Measurements from ENCODE around the gene DEFB113. TPM values are rescaled to one million over a fixed set of nuclear protein-coding genes. Genes with fewer than 3 reads are reported as not detected.

Gene DEFB113, protein sequence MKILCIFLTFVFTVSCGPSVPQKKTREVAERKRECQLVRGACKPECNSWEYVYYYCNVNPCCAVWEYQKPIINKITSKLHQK
- total RNA-seq (not detected), polyA plus RNA-seq (ENCODE audit: insufficient read depth, low read depth, low replicate concordance) (not detected)
- long read RNA-seq, donor 1: 0 reads
- long read RNA-seq, donor 2: 0 reads
- long read RNA-seq, donor 3: 0 reads
- long read RNA-seq, donor 4: 0 reads
- long read RNA-seq, donor 5: 0 reads
- long read RNA-seq, donor 6: 0 reads
- long read RNA-seq, donor 7: 0 reads
- long read RNA-seq, donor 8: 0 reads
- long read RNA-seq, donor 9: 0 reads
- long read RNA-seq, donor 10: 0 reads

GRCh38 chr6:49969605-49970004, at the start of gene DEFB113:
Gene DEFB113 (minus strand): TSS chr6:49969625. CDS start chr6:49969625, 0 bp downstream.
- H3K4me1 ChIP-seq (ENCODE audit: control insufficient read depth in 2 of 3, insufficient read depth in 2 of 3, low read depth in 1 of 3, low read length in 3 of 3): no peaks in the 10 kb centered on the region
- no peaks in the 10 kb centered on the region for H3K36me3 ChIP-seq (ENCODE audit: control insufficient read depth in 2 of 3, insufficient read depth in 3 of 3, low read length in 3 of 3)
- no peaks in the 10 kb centered on the region for H3K27me3 ChIP-seq (ENCODE audit: control insufficient read depth, insufficient read depth, low read length)
- intact Hi-C loops (cut with DNase I): no loop called here
- TF ChIP-seq, protein P1, sequence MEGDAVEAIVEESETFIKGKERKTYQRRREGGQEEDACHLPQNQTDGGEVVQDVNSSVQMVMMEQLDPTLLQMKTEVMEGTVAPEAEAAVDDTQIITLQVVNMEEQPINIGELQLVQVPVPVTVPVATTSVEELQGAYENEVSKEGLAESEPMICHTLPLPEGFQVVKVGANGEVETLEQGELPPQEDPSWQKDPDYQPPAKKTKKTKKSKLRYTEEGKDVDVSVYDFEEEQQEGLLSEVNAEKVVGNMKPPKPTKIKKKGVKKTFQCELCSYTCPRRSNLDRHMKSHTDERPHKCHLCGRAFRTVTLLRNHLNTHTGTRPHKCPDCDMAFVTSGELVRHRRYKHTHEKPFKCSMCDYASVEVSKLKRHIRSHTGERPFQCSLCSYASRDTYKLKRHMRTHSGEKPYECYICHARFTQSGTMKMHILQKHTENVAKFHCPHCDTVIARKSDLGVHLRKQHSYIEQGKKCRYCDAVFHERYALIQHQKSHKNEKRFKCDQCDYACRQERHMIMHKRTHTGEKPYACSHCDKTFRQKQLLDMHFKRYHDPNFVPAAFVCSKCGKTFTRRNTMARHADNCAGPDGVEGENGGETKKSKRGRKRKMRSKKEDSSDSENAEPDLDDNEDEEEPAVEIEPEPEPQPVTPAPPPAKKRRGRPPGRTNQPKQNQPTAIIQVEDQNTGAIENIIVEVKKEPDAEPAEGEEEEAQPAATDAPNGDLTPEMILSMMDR (IDR thresholded peaks at IDR 0.05; ENCODE audit: borderline replicate concordance, extremely low read depth, insufficient read depth): no peak
- H3K9me3 ChIP-seq (ENCODE audit: control insufficient read depth in 2 of 3, insufficient read depth in 1 of 3, low read length in 3 of 3): no peaks in the 10 kb centered on the region
- FAIRE-seq (no peak), DNase-seq (no peak)
- no peak within 1 kb of the TSS for H3K4me3 ChIP-seq (ENCODE audit: low read length in 3 of 3)
- H3K27ac ChIP-seq (ENCODE audit: low read depth in 2 of 2, low read length in 2 of 2): no peak within 1 kb of the TSS
- H3K9ac ChIP-seq (ENCODE audit: low read length in 3 of 3): no peak within 1 kb of the TSS

DNA sequence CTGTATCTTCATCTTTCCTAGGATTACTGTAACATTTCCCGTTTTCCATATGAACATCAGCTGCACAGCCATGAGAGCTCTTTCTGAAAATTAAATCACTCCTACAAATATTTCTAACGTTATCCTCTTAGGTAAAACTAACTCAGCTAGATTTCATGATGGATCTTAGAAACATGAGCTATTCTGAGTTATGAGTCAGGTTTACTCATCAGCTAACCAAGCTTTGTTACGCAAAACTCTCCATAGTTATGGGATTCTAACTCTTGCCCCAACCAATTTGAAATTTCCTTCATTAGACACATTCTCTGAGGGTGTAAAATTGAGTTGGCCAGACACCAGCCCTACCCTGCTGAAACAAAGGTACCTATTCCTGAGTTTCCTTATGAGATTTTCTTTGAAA, 38.4 kb upstream of the DEFB113 start:
- FAIRE-seq: no peak
- no peaks in the 10 kb centered on the region for H3K9me3 ChIP-seq (ENCODE audit: control insufficient read depth in 2 of 3, insufficient read depth in 1 of 3, low read length in 3 of 3)
- intact Hi-C loops (cut with DNase I): no loop called here
- H3K27me3 ChIP-seq (ENCODE audit: control insufficient read depth, insufficient read depth, low read length): no peaks in the 10 kb centered on the region
- H3K4me1 ChIP-seq (ENCODE audit: control insufficient read depth in 2 of 3, insufficient read depth in 2 of 3, low read depth in 1 of 3, low read length in 3 of 3): no peaks in the 10 kb centered on the region
- H3K9ac ChIP-seq (ENCODE audit: low read length in 3 of 3): no peak overlapping the region
- DNase-seq: no peak
- TF ChIP-seq, protein P1 (IDR thresholded peaks at IDR 0.05; ENCODE audit: borderline replicate concordance, extremely low read depth, insufficient read depth): no peak
- no peaks in the 10 kb centered on the region for H3K36me3 ChIP-seq (ENCODE audit: control insufficient read depth in 2 of 3, insufficient read depth in 3 of 3, low read length in 3 of 3)
- no peak overlapping the region for H3K4me3 ChIP-seq (ENCODE audit: low read length in 3 of 3)
- H3K27ac ChIP-seq (ENCODE audit: low read depth in 2 of 2, low read length in 2 of 2): no peak overlapping the region

- Histone ChIP-seq H3K27ac (ENCODE audit: low read depth in 2 of 2, low read length in 2 of 2) (no peak overlapping the region), H3K9ac (ENCODE audit: low read length in 3 of 3) (no peak overlapping the region), H3K4me3 (ENCODE audit: low read length in 3 of 3) (no peak overlapping the region), H3K27me3 (ENCODE audit: control insufficient read depth, insufficient read depth, low read length) (no peaks in the 10 kb centered on the region), H3K4me1 (ENCODE audit: control insufficient read depth in 2 of 3, insufficient read depth in 2 of 3, low read depth in 1 of 3, low read length in 3 of 3) (no peaks in the 10 kb centered on the region), H3K9me3 (ENCODE audit: control insufficient read depth in 2 of 3, insufficient read depth in 1 of 3, low read length in 3 of 3) (no peaks in the 10 kb centered on the region), H3K36me3 (ENCODE audit: control insufficient read depth in 2 of 3, insufficient read depth in 3 of 3, low read length in 3 of 3) (no peaks in the 10 kb centered on the region)
- DNase-seq (no peak), FAIRE-seq (no peak)
- TF ChIP-seq, protein P1 (IDR thresholded peaks at IDR 0.05; ENCODE audit: borderline replicate concordance, extremely low read depth, insufficient read depth): no peak
- intact Hi-C loops (cut with DNase I): no loop called here
These were observed 33.7 kb upstream of the DEFB113 start for GRCh38 chr6:50003139-50003538.
